ENCODE results near the gene CFAP68.
A peak's percentile ranks its signal among the peaks of the same experiment; 100 is the strongest.
"Not testable (repeated sequence)": the region's sequence is repeated elsewhere in the genome, so short reads cannot be mapped to it uniquely, and the experiment has no call there.

CFAP68 gene

GRCh38 chr11:111870886-111871692 is 8.3 kb upstream of the CFAP68 start, which contains the start of gene ALG9:
TSS of gene ALG9 (minus strand) at chr11:111871581. CDS start at chr11:111871482, 99 bp downstream.
- peak; percentile 87 for DNase-seq (ENCODE audit: low spot score)

- no peak for DNase-seq (ENCODE audit: low spot score)
Measured at GRCh38 chr11:111871693-111872161, 7.6 kb upstream of the CFAP68 start.

GRCh38 chr11:111878385-111878848 is 924 bp upstream of the CFAP68 start:
- no peak for DNase-seq (ENCODE audit: low spot score)

GRCh38 chr11:111879637-111879960 is 258 bp downstream of the CFAP68 start:
- no peak for DNase-seq (ENCODE audit: low spot score)

- DNase-seq (ENCODE audit: low spot score), result no peak
Measured at GRCh38 chr11:111882202-111882601, 2.9 kb downstream of the CFAP68 start.

- DNase-seq (ENCODE audit: low spot score), result not testable (repeated sequence)
Measured at GRCh38 chr11:111885053-111885452, 5.7 kb downstream of the CFAP68 start.

- DNase-seq (ENCODE audit: low spot score), result no peak
Measured at GRCh38 chr11:111886032-111886431, 6.7 kb downstream of the CFAP68 start.

- no peak for DNase-seq (ENCODE audit: low spot score)
Measured at GRCh38 chr11:111886844-111887243, 7.5 kb downstream of the CFAP68 start.

- no peak for DNase-seq (ENCODE audit: low spot score)
Measured at GRCh38 chr11:111905411-111905810, 26.1 kb downstream of the CFAP68 start.

- no peak for DNase-seq (ENCODE audit: low spot score)
Measured at GRCh38 chr11:111906680-111907079, 27.3 kb downstream of the CFAP68 start.

- no peak for DNase-seq (ENCODE audit: low spot score)
Measured at GRCh38 chr11:111908639-111909305, 29.4 kb downstream of the CFAP68 start.

GRCh38 chr11:111909378-111909777 is 30.0 kb downstream of the CFAP68 start:
- no peak for DNase-seq (ENCODE audit: low spot score)

- no peak for DNase-seq (ENCODE audit: low spot score)
Measured at GRCh38 chr11:111910676-111911562, 31.6 kb downstream of the CFAP68 start.

- DNase-seq (ENCODE audit: low spot score), result no peak
Measured at GRCh38 chr11:111911563-111912401, 32.4 kb downstream of the CFAP68 start, which contains the start of gene CRYAB. TSS of gene CRYAB (minus strand) at chr11:111911770. CDS start at chr11:111911724, 46 bp downstream.

GRCh38 chr11:111912535-111912934 is 33.2 kb downstream of the CFAP68 start, which contains the start of gene HSPB2:
TSS of gene HSPB2 (plus strand) at chr11:111912734. CDS start at chr11:111912830, 96 bp downstream.
- DNase-seq (ENCODE audit: low spot score), result no peak

- no peak for DNase-seq (ENCODE audit: low spot score)
Measured at GRCh38 chr11:111913031-111913861, 33.9 kb downstream of the CFAP68 start.

- DNase-seq (ENCODE audit: low spot score), result no peak
Measured at GRCh38 chr11:111913997-111914396, 34.7 kb downstream of the CFAP68 start.

- no peak for DNase-seq (ENCODE audit: low spot score)
Measured at GRCh38 chr11:111916768-111917167, 37.4 kb downstream of the CFAP68 start.

GRCh38 chr11:111917312-111917711 is 38.0 kb downstream of the CFAP68 start:
- no peak for DNase-seq (ENCODE audit: low spot score)

GRCh38 chr11:111917788-111918187 is 38.4 kb downstream of the CFAP68 start:
- DNase-seq (ENCODE audit: low spot score), result no peak
